ENCODE results near the gene RSF1.

RSF1 gene

DNA sequence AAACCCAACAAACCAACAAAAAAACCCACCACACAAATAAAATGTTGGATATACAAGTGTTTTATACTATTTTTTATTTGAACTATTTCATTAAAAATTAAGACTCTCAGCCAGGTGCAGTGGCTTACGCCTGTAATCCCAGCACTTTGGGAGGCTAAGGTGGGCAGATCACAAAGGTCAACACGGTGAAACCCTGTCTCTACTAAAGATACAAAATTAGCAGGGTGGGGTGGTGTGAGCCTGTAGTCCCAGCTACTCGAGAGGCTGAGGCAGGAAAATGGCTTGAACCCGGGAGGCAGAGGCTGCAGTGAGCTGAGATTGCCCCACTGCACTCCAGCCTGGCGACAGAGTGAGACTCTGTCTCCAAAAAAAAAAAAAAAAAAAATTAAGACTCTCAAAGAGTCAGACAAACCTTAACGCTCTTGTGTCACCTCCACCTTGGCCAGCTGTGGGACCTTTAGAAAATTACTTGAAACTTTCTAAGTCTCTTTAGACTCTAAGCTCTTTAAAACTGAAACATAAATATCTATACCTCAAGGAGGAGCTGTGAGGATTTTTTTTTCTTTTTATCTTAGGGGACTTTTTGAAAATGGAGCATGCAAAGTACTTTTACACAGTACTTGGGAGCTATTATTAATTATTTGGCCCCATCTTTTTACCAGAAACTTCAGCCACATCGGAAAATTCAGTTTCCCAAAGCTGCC is 114.5 kb downstream of the RSF1 start:
- H3K36me3 ChIP-seq (ENCODE audit: control insufficient read depth in 5 of 5, insufficient read depth in 5 of 5, low read length in 5 of 5): peaks cover 0 to 14% (median 6%) of the 10 kb centered on the region in 5 donors

DNA sequence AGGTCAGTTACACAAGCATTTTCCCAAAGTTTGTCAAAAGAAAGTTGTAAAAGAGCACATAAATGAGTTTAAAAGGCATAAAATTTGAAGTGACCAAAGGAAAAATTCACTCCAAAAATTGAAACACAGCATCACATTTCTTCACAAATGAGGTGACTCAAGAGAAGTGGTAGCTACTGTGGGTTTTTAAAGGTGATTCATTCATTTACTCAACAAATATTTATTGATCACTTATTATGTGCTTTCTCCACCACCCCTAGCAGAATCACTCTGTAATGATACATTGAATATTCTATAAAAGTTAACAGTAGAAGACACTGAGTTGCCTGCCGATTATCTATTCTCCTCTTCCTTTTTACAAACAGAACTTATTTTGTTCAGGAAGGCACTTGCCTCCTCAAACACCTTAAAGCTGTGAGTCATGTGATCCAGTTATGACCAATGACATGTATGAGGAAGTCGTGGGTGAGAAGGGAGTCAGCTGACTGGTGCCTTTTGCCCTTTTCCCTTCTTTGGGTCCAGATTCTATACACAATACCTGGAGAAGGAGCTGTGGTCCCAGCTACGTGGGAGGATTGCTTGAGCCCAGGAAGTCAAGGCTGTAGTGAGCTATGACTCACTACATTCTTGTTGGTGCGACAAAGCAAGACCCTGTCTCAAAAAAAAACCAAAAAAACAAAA is 115.2 kb downstream of the RSF1 start:
- Histone ChIP-seq H3K27ac (ENCODE audit: low read depth, low read length) (no peak overlapping the region), H3K4me1 (ENCODE audit: control insufficient read depth in 5 of 5, insufficient read depth in 5 of 5, low read length in 5 of 5) (no peaks in the 10 kb centered on the region), H3K36me3 (ENCODE audit: control insufficient read depth in 5 of 5, insufficient read depth in 5 of 5, low read length in 5 of 5) (peaks cover 0 to 14% (median 6%) of the 10 kb centered on the region in 5 donors), H3K27me3 (ENCODE audit: control insufficient read depth in 5 of 5, insufficient read depth in 4 of 5, low read length in 5 of 5) (no peaks in the 10 kb centered on the region), H3K9me3 (ENCODE audit: control insufficient read depth in 5 of 5, low read length in 5 of 5) (no peaks in the 10 kb centered on the region), H3K4me3 (ENCODE audit: low read depth in 1 of 5, low read length in 5 of 5) (no peak overlapping the region), H3K9ac (ENCODE audit: low read length in 5 of 5) (no peak overlapping the region)

More for the DNA sequence above, 114.5 kb downstream of the RSF1 start:
- H3K27me3 ChIP-seq (ENCODE audit: control insufficient read depth in 5 of 5, insufficient read depth in 4 of 5, low read length in 5 of 5): no peaks in the 10 kb centered on the region
- H3K4me1 ChIP-seq (ENCODE audit: control insufficient read depth in 5 of 5, insufficient read depth in 5 of 5, low read length in 5 of 5): no peaks in the 10 kb centered on the region
- no peak overlapping the region for H3K9ac ChIP-seq (ENCODE audit: low read length in 5 of 5)
- H3K4me3 ChIP-seq (ENCODE audit: low read depth in 1 of 5, low read length in 5 of 5): no peak overlapping the region
- H3K9me3 ChIP-seq (ENCODE audit: control insufficient read depth in 5 of 5, low read length in 5 of 5): no peaks in the 10 kb centered on the region
- H3K27ac ChIP-seq (ENCODE audit: low read depth, low read length): no peak overlapping the region

DNA sequence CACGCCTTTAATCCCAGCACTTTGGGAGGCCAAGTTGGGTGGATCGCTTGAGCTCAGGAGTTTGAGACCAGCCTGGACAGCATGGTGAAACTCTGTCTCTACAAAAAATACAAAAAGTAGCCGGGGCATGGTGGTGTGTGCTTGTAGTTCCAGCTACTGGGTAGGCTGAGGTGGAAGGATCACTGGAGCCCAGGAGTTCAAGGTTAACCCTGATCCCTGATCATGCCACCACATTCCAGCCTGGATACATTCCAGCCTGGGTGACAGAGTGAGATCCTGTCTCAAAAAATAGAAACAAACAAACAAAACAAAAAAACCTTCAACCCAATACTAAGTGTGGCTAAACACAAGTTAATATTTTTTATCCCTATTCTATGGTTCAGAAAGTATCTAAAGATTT is 116.5 kb downstream of the RSF1 start:
- H3K27me3 ChIP-seq (ENCODE audit: control insufficient read depth in 5 of 5, insufficient read depth in 4 of 5, low read length in 5 of 5): no peaks in the 10 kb centered on the region
- H3K4me1 ChIP-seq (ENCODE audit: control insufficient read depth in 5 of 5, insufficient read depth in 5 of 5, low read length in 5 of 5): no peaks in the 10 kb centered on the region
- no peaks in the 10 kb centered on the region for H3K9me3 ChIP-seq (ENCODE audit: control insufficient read depth in 5 of 5, low read length in 5 of 5)
- H3K36me3 ChIP-seq (ENCODE audit: control insufficient read depth in 5 of 5, insufficient read depth in 5 of 5, low read length in 5 of 5): peaks cover 0 to 14% (median 6%) of the 10 kb centered on the region in 5 donors
- H3K9ac ChIP-seq (ENCODE audit: low read length in 5 of 5): no peak overlapping the region
- H3K27ac ChIP-seq (ENCODE audit: low read depth, low read length): no peak overlapping the region
- H3K4me3 ChIP-seq (ENCODE audit: low read depth in 1 of 5, low read length in 5 of 5): no peak overlapping the region

DNA sequence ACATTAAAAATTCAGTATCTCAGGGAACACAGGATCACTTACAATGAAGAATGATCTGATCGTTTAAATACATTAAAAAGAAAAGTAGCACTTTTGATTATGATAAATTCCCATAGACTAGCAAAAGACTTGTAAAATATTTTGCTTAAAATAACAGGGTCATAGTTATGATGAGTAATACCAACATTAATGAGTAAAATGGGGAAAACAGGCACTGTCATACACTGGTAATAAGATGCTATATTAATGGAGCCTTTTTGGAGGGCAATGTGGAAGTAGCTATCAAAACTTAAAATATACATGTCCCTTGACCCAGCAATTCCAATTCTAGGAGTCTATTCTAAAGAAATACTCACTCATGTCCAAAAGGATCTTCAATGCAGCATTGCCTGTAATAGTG is 121.1 kb downstream of the RSF1 start:
- Histone ChIP-seq H3K36me3 (ENCODE audit: control insufficient read depth in 5 of 5, insufficient read depth in 5 of 5, low read length in 5 of 5) (peaks cover 19 to 33% (median 30%) of the 10 kb centered on the region in 5 donors), H3K4me3 (ENCODE audit: low read depth in 1 of 5, low read length in 5 of 5) (no peak overlapping the region), H3K27me3 (ENCODE audit: control insufficient read depth in 5 of 5, insufficient read depth in 4 of 5, low read length in 5 of 5) (no peaks in the 10 kb centered on the region), H3K9me3 (ENCODE audit: control insufficient read depth in 5 of 5, low read length in 5 of 5) (no peaks in the 10 kb centered on the region), H3K9ac (ENCODE audit: low read length in 5 of 5) (no peak overlapping the region), H3K4me1 (ENCODE audit: control insufficient read depth in 5 of 5, insufficient read depth in 5 of 5, low read length in 5 of 5) (peaks cover 0 to 8% (median 0%) of the 10 kb centered on the region in 5 donors), H3K27ac (ENCODE audit: low read depth, low read length) (no peak overlapping the region)

DNA sequence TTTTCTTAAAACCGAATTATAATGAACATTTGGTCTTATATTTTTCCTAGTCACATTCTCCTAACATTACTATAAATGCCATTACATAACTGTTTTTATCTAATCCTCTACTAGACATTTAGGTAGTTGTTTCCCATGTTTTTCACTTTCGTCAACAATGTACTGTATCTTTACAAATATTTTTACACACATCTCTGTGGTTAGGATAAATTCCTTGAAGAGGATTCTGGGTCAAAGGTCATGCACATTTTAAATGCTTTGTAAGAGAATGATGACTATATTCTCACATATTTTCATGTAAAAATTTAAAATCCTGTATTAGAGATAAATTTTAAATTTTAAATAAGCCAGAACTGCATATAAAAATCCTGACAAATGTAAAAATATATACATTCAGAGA is 121.6 kb downstream of the RSF1 start:
- Histone ChIP-seq H3K4me1 (ENCODE audit: control insufficient read depth in 5 of 5, insufficient read depth in 5 of 5, low read length in 5 of 5) (peaks cover 0 to 8% (median 0%) of the 10 kb centered on the region in 5 donors), H3K27me3 (ENCODE audit: control insufficient read depth in 5 of 5, insufficient read depth in 4 of 5, low read length in 5 of 5) (no peaks in the 10 kb centered on the region), H3K4me3 (ENCODE audit: low read depth in 1 of 5, low read length in 5 of 5) (no peak overlapping the region), H3K9me3 (ENCODE audit: control insufficient read depth in 5 of 5, low read length in 5 of 5) (no peaks in the 10 kb centered on the region), H3K27ac (ENCODE audit: low read depth, low read length) (no peak overlapping the region), H3K9ac (ENCODE audit: low read length in 5 of 5) (no peak overlapping the region), H3K36me3 (ENCODE audit: control insufficient read depth in 5 of 5, insufficient read depth in 5 of 5, low read length in 5 of 5) (peaks cover 15 to 33% (median 26%) of the 10 kb centered on the region in 5 donors)

DNA sequence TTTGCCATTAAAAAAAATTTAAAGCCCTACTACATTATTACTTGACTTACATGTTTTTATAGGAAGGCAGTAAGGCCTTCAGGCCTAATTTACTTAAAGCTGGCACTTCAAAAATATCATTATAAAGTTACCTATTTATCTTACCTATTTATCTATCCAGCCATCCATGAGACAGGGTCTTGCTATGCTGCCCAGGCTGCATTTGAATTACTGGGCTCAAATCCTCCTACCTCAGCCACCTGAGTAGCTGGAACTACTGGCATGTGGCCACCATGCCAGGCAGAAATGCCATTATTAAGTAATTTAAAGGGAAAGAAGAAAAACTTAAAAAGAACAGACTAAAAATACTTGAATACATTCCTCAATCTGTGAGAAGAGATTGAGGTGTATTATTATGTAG is 122.7 kb downstream of the RSF1 start:
- H3K27me3 ChIP-seq (ENCODE audit: control insufficient read depth in 5 of 5, insufficient read depth in 4 of 5, low read length in 5 of 5): no peaks in the 10 kb centered on the region
- H3K9me3 ChIP-seq (ENCODE audit: control insufficient read depth in 5 of 5, low read length in 5 of 5): no peaks in the 10 kb centered on the region
- no peak overlapping the region for H3K9ac ChIP-seq (ENCODE audit: low read length in 5 of 5)
- H3K36me3 ChIP-seq (ENCODE audit: control insufficient read depth in 5 of 5, insufficient read depth in 5 of 5, low read length in 5 of 5): peaks cover 19 to 33% (median 29%) of the 10 kb centered on the region in 5 donors
- no peak overlapping the region for H3K27ac ChIP-seq (ENCODE audit: low read depth, low read length)
- H3K4me3 ChIP-seq (ENCODE audit: low read depth in 1 of 5, low read length in 5 of 5): no peak overlapping the region
- peaks cover 0 to 8% (median 0%) of the 10 kb centered on the region in 5 donors for H3K4me1 ChIP-seq (ENCODE audit: control insufficient read depth in 5 of 5, insufficient read depth in 5 of 5, low read length in 5 of 5)

DNA sequence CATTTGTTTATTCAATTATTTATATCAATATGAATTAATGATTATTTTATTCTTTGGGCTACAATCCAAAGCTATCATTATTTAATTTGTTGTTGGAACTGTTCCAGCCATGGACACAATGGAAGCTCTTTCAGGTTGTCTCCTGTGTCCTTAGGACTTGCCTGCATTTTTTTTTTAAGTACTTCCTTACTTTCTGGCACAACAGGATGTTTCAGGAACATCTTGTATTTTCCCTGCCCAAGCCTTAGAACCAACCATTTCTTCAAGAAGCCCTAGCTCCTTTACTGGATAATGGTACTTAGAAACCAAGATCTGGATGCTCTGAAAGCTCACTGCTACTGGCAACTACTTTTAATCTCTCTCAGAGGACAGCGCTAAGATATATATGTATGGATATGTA is 125.1 kb downstream of the RSF1 start:
- no peaks in the 10 kb centered on the region for H3K9me3 ChIP-seq (ENCODE audit: control insufficient read depth in 5 of 5, low read length in 5 of 5)
- H3K4me3 ChIP-seq (ENCODE audit: low read depth in 1 of 5, low read length in 5 of 5): no peak overlapping the region
- no peaks in the 10 kb centered on the region for H3K27me3 ChIP-seq (ENCODE audit: control insufficient read depth in 5 of 5, insufficient read depth in 4 of 5, low read length in 5 of 5)
- H3K36me3 ChIP-seq (ENCODE audit: control insufficient read depth in 5 of 5, insufficient read depth in 5 of 5, low read length in 5 of 5): peaks cover 28 to 44% (median 39%) of the 10 kb centered on the region in 5 donors
- no peak overlapping the region for H3K27ac ChIP-seq (ENCODE audit: low read depth, low read length)
- H3K4me1 ChIP-seq (ENCODE audit: control insufficient read depth in 5 of 5, insufficient read depth in 5 of 5, low read length in 5 of 5): peaks cover 0 to 8% (median 0%) of the 10 kb centered on the region in 5 donors
- no peak overlapping the region for H3K9ac ChIP-seq (ENCODE audit: low read length in 5 of 5)

DNA sequence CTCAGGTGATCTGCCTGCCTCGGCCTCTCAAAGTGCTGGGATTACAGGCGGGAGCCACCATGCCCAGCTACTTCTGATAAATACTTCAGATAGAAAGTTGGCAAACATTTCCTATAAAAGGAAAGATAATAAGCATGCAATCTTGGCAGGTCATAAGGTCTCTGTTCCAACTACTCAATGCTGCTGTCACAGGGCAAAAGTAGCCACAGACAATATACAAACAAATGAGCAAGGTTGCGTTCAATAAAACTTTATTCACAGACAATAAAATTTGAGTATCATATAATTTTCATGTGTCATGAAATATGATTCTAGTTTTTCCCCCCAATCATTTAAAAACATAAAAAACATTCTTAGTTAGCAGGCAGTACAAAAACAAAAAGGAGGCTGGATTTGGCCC is 129.9 kb downstream of the RSF1 start:
- H3K36me3 ChIP-seq (ENCODE audit: control insufficient read depth in 5 of 5, insufficient read depth in 5 of 5, low read length in 5 of 5): peaks cover 30 to 41% (median 39%) of the 10 kb centered on the region in 5 donors
- no peak overlapping the region for H3K4me3 ChIP-seq (ENCODE audit: low read depth in 1 of 5, low read length in 5 of 5)
- H3K4me1 ChIP-seq (ENCODE audit: control insufficient read depth in 5 of 5, insufficient read depth in 5 of 5, low read length in 5 of 5): peaks cover 0 to 7% (median 0%) of the 10 kb centered on the region in 5 donors
- no peaks in the 10 kb centered on the region for H3K27me3 ChIP-seq (ENCODE audit: control insufficient read depth in 5 of 5, insufficient read depth in 4 of 5, low read length in 5 of 5)
- no peak overlapping the region for H3K27ac ChIP-seq (ENCODE audit: low read depth, low read length)
- H3K9me3 ChIP-seq (ENCODE audit: control insufficient read depth in 5 of 5, low read length in 5 of 5): no peaks in the 10 kb centered on the region
- no peak overlapping the region for H3K9ac ChIP-seq (ENCODE audit: low read length in 5 of 5)

DNA sequence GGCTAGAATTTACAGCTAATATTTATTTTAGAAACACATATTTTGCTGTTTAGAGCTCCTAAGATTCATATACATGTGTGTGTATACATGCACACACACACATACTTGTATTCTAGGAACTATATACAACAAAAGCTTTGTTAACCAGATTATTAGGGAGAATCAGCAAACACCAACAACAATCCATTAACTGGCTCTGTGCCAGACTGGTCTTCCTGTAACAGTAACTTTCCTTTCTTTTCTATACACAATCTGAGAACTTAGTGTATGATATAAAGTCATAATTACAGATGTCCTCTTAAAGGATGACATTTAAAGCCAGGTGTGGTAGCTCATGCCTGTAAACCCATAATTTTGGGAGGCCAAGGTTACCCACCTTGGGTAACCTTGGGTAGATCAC is 133.4 kb downstream of the RSF1 start:
- H3K36me3 ChIP-seq (ENCODE audit: control insufficient read depth in 5 of 5, insufficient read depth in 5 of 5, low read length in 5 of 5): peaks cover 43 to 57% (median 45%) of the 10 kb centered on the region in 5 donors

DNA sequence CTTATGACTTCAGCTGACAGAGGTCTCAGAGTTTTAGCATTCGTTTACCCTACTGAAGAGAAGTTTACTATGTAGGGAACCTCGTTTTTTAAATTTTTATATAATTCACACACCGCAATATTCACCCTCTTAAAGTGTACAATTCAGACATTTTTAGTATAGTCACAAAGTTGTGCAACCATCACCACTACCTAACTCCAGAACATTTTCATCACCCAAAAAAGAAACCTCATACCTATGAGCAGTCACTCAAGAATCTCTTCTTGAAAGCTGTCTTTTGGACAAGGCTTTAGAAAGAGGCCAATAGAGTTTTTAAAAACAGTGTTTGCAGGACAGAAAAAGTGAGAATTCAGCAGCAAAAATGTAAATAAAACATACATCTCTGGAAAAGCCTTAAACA is 143.4 kb downstream of the RSF1 start:
- H3K27ac ChIP-seq (ENCODE audit: low read depth, low read length): no peak overlapping the region
- no peaks in the 10 kb centered on the region for H3K27me3 ChIP-seq (ENCODE audit: control insufficient read depth in 5 of 5, insufficient read depth in 4 of 5, low read length in 5 of 5)
- no peaks in the 10 kb centered on the region for H3K4me1 ChIP-seq (ENCODE audit: control insufficient read depth in 5 of 5, insufficient read depth in 5 of 5, low read length in 5 of 5)
- peaks cover 52 to 78% (median 56%) of the 10 kb centered on the region in 5 donors for H3K36me3 ChIP-seq (ENCODE audit: control insufficient read depth in 5 of 5, insufficient read depth in 5 of 5, low read length in 5 of 5)
- no peak overlapping the region for H3K9ac ChIP-seq (ENCODE audit: low read length in 5 of 5)
- H3K4me3 ChIP-seq (ENCODE audit: low read depth in 1 of 5, low read length in 5 of 5): no peak overlapping the region
- no peaks in the 10 kb centered on the region for H3K9me3 ChIP-seq (ENCODE audit: control insufficient read depth in 5 of 5, low read length in 5 of 5)

More for the DNA sequence above, 133.4 kb downstream of the RSF1 start:
- Histone ChIP-seq H3K4me1 (ENCODE audit: control insufficient read depth in 5 of 5, insufficient read depth in 5 of 5, low read length in 5 of 5) (no peaks in the 10 kb centered on the region), H3K9me3 (ENCODE audit: control insufficient read depth in 5 of 5, low read length in 5 of 5) (no peaks in the 10 kb centered on the region), H3K9ac (ENCODE audit: low read length in 5 of 5) (no peak overlapping the region), H3K27me3 (ENCODE audit: control insufficient read depth in 5 of 5, insufficient read depth in 4 of 5, low read length in 5 of 5) (no peaks in the 10 kb centered on the region), H3K27ac (ENCODE audit: low read depth, low read length) (no peak overlapping the region), H3K4me3 (ENCODE audit: low read depth in 1 of 5, low read length in 5 of 5) (no peak overlapping the region)

Data from subcutaneous abdominal adipose tissue (tissue), 5 donors.